HEK293T (cell line): ENCODE measurements around the gene LKAAEAR1.

Experiments
- CTCF ChIA-PET: fragments of 350-600 bp; formaldehyde crosslinking; extraction: SDS; loops from one replicate; lab custom pipeline; 2021; ENCODE audit warnings: antibody characterized with exemption, inconsistent platforms; lab: Yijun Ruan, JAX
- POLR2A ChIA-PET: fragments of 350-600 bp; formaldehyde crosslinking; extraction: SDS; loops from one replicate; lab custom pipeline; 2020; ENCODE audit warnings: antibody characterized with exemption, inconsistent platforms; lab: Yijun Ruan, JAX
- DNase-seq: peaks from one replicate; pipeline ENCODE4 v3.0.0; 2012; ENCODE audit warnings: mixed read lengths; ENCODE audit errors: extremely low spot score
- ARNT ChIP-seq: fragments of 450-650 bp; IDR thresholded peaks from 2 replicates; pipeline ENCODE4 v1.6.1; 2017; ENCODE audit warnings: mild to moderate bottlenecking
- BHLHE40 ChIP-seq: fragments of 450-650 bp; IDR thresholded peaks from 2 replicates; pipeline ENCODE4 v1.6.1; 2016; ENCODE audit warnings: mild to moderate bottlenecking, moderate library complexity, borderline replicate concordance
- CTBP1 ChIP-seq: fragments of 450-650 bp; IDR thresholded peaks from 2 replicates; pipeline ENCODE4 v1.6.1; 2016; ENCODE audit warnings: borderline replicate concordance
- ELF4 ChIP-seq: fragments of 450-650 bp; IDR thresholded peaks from 2 replicates; pipeline ENCODE4 v1.6.1; 2017; ENCODE audit warnings: antibody characterized with exemption
- FOXA1 ChIP-seq: fragments of 450-650 bp; IDR thresholded peaks from 2 replicates; pipeline ENCODE4 v1.6.1; 2016; ENCODE audit warnings: mild to moderate bottlenecking
- FOXK2 ChIP-seq: fragments of 450-650 bp; IDR thresholded peaks from 2 replicates; pipeline ENCODE4 v1.6.1; 2016; ENCODE audit warnings: mild to moderate bottlenecking
- FOXM1 ChIP-seq: fragments of 450-650 bp; IDR thresholded peaks from 2 replicates; pipeline ENCODE4 v1.6.1; 2017; ENCODE audit warnings: mild to moderate bottlenecking, borderline replicate concordance
- HDGF ChIP-seq: fragments of 450-650 bp; IDR thresholded peaks from 2 replicates; pipeline ENCODE4 v1.6.1; 2017; ENCODE audit warnings: antibody characterized with exemption, borderline replicate concordance
- L3MBTL2 ChIP-seq: fragments of 450-650 bp; conservative IDR thresholded peaks from 2 replicates; pipeline ENCODE4 v1.6.1; 2016; ENCODE audit warnings: mild to moderate bottlenecking
- LEF1 ChIP-seq: fragments of 450-650 bp; IDR thresholded peaks from 2 replicates; pipeline ENCODE4 v1.6.1; 2017; ENCODE audit warnings: mild to moderate bottlenecking, borderline replicate concordance
- NFRKB ChIP-seq: fragments of 450-650 bp; IDR thresholded peaks from 2 replicates; pipeline ENCODE4 v1.6.1; 2016; ENCODE audit warnings: mild to moderate bottlenecking, moderate library complexity
- SP1 ChIP-seq: fragments of 450-650 bp; IDR thresholded peaks from 2 replicates; pipeline ENCODE4 v1.6.1; 2017
- SUZ12 ChIP-seq: fragments of 450-650 bp; IDR thresholded peaks from 2 replicates; pipeline ENCODE4 v1.6.1; 2016; ENCODE audit warnings: mild to moderate bottlenecking
- TARDBP ChIP-seq: fragments of 450-650 bp; IDR thresholded peaks from 2 replicates; pipeline ENCODE4 v1.6.1; 2016
- ZNF384 ChIP-seq: fragments of 450-650 bp; IDR thresholded peaks from 2 replicates; pipeline ENCODE4 v1.6.1; 2016
- TF ChIP-seq, protein P1 (sequence below): fragments of 450-650 bp; IDR thresholded peaks from 2 replicates; pipeline ENCODE4 v1.6.1; 2016

LKAAEAR1 gene

DNA sequence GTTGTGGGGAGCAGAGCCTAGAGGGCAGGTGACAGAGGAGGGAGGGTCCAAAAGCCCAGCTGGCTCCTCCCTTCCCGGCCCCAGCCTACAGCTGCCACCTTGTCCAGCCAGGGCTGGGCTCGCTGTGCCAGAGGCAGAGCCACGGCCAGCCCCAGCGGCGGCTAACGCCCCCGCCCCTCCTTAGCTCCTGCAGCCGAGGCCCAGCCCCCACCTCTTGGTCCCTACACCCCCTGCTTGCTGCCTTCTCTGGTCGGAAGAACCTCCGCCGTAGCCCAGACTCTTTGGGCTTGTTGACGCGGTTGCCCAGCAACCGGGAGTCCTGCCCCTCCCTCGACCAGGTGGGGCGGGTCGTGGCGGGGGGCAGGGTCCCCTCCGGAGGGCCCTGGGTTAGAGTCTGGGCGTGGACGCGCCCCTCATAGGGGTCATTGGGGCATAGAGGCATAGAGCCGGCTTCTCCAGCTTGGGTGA, 521 bp upstream of the LKAAEAR1 start:
- no peak for TF ChIP-seq TARDBP
- no peak for TF ChIP-seq ELF4
- TF ChIP-seq, protein P1, sequence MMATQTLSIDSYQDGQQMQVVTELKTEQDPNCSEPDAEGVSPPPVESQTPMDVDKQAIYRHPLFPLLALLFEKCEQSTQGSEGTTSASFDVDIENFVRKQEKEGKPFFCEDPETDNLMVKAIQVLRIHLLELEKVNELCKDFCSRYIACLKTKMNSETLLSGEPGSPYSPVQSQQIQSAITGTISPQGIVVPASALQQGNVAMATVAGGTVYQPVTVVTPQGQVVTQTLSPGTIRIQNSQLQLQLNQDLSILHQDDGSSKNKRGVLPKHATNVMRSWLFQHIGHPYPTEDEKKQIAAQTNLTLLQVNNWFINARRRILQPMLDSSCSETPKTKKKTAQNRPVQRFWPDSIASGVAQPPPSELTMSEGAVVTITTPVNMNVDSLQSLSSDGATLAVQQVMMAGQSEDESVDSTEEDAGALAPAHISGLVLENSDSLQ = no peak
- no peak for TF ChIP-seq LEF1
- TF ChIP-seq NFRKB = no peak
- no peak for TF ChIP-seq HDGF
- TF ChIP-seq FOXM1 = no peak
- ChIA-PET POLR2A (interaction anchor here (1.5 to 1.6 kb wide), 2 partner anchors 31 to 104 kb away, joined by 4 read pairs; partner anchors contain the start of gene PRPF6), CTCF (interaction anchor here (0.7 to 1.7 kb wide), 2 partner anchors 15 to 35 kb away, joined by 3 to 12 read pairs; no protein-coding TSS in a partner anchor)
- DNase-seq = no peak

DNA sequence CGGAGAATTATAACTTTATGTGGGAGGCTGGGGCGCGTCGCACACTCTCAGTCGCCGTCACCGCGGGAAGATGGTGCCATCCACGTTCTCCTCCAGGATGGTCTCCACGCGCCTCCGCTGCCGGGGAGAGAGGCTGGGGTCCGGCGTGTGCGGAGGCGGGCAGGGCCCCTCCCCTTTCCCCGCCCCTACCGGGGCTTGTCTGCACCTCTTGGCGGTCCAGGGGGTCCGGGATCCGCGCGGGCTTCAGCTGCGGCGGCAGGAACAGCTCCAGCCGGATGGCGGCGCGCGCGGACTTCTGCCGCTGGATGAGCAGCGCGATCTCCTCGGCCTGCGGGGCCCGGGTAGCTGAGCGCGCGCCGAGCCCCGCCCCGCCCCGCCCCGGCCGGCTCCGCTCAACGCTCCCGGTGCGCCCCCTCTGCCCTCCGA, 807 bp downstream of the LKAAEAR1 start:
- ChIA-PET CTCF (interaction anchor here (0.7 to 1.7 kb wide), 6 partner anchors 16 to 37 kb away, joined by 3 to 12 read pairs (median 3); no protein-coding TSS in a partner anchor), POLR2A (no interaction called here)
- TF ChIP-seq SUZ12 = no peak
- TF ChIP-seq FOXA1 = no peak
- no peak for TF ChIP-seq FOXM1
- no peak for TF ChIP-seq ARNT
- TF ChIP-seq CTBP1 = no peak
- TF ChIP-seq NFRKB = no peak
- TF ChIP-seq, protein P1 = no peak
- TF ChIP-seq HDGF = no peak
- no peak for TF ChIP-seq LEF1
- no peak for TF ChIP-seq BHLHE40
- TF ChIP-seq ELF4 = no peak
- TF ChIP-seq L3MBTL2 = no peak; the same call in 1 of the 2 replicates
- no peak for TF ChIP-seq TARDBP
- TF ChIP-seq FOXK2 = no peak
- TF ChIP-seq SP1 = no peak
- DNase-seq = peak; percentile 79

DNA sequence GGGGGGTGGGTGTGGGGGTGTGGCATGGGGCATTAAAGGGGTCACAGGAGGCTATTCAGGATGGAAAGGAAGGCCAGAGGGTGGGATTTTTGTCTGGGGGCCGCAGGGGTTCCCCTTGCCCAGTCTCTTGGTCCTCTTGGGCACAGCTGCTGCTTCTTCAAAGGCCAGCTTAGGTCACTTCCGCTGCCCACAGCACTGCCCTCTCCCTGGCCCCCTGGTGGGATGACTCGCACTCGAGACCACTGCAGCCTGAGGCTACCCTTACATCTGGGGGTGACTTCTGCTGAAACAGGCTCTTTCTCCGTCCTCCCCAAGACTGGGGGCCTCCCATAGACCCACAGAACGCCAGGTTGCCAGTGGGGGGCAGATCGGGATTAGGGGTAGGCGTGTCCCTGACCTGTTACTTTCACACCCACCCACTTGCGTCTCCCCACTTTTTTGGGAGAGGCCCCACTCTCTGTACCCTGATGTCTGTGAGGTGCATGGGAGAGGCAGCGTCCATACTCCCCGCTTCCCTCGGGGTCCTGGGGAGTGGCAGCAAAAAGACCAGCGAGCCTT, 1.3 kb downstream of the LKAAEAR1 start:
- CTCF ChIA-PET = interaction anchor here (1.0 to 1.7 kb wide), 4 partner anchors 20 to 37 kb away, joined by 3 to 12 read pairs (median 4); no protein-coding TSS in a partner anchor
- TF ChIP-seq L3MBTL2 = no peak
- TF ChIP-seq CTBP1 = no peak
- TF ChIP-seq BHLHE40 = no peak
- no peak for TF ChIP-seq TARDBP
- POLR2A ChIA-PET = interaction anchor here (5.3 kb wide), 1 partner anchor 21 kb away, joined by 38 read pairs; the partner anchor contains the start of gene TCEA2
- no peak for DNase-seq

DNA sequence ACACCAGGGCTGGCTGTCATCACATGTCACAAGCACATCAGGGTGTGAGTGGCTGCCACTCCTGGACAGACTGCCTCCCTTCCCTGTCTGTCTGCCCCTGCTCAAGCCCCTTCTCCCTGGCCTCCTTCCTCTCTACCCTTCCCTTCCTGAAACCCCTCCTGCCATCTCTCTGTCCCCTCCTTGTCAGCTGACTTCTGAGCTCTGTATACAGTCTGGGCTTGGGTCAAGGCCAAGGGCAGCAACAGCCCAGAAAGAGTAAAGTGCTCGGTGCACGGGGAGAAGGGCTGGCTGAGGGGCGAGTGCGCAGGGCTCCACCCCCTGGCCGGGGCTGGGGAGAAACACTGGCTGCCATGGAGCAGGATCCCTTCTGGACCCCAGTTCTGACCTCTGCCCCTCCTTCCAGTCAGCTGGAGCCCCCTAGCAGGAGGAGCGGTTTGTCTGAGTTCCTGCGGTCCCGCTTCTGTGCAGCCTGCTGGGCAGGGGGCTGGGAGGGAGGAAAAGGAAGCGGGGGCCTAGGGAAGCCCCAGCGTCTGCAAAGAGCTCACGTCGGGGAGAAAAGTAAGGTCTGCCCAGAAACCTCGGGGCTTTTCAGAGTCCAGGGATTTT, 2.0 kb downstream of the LKAAEAR1 start:
- DNase-seq = no peak
- ChIA-PET CTCF (interaction anchor here (0.6 kb wide), 1 partner anchor 25 kb away, joined by 3 read pairs; no protein-coding TSS in a partner anchor), POLR2A (interaction anchor here (5.3 kb wide), 1 partner anchor 20 kb away, joined by 38 read pairs; the partner anchor contains the start of gene TCEA2)

DNA sequence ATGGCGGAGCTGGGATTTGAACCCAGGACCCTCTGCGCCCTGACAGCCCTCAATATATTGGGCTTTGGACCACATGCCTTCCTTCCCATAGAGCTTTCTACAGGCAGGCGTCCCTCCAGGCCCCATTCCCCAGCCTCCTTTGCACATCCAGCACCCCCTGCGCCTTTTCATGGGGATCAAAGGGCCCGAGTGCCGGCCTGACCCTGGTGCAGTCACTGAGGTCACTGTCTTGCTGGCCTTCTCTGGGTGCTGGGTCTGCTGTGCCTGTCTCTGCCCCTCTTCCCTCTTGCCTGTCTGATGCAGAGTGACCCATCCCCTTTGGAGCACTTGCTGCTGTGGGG, 2.6 kb downstream of the LKAAEAR1 start:
- CTCF ChIA-PET = interaction anchor here (0.6 kb wide), 2 partner anchors 24 to 42 kb away, joined by 3 to 4 read pairs; no protein-coding TSS in a partner anchor
- POLR2A ChIA-PET = interaction anchor here (5.3 kb wide), 1 partner anchor 19 kb away, joined by 38 read pairs; the partner anchor contains the start of gene TCEA2
- no peak for DNase-seq
- TF ChIP-seq TARDBP (no peak), LEF1 (no peak), ARNT (no peak), BHLHE40 (no peak), NFRKB (no peak), FOXM1 (no peak), SUZ12 (no peak), L3MBTL2 (no peak), FOXK2 (no peak), FOXA1 (no peak), ELF4 (no peak), ZNF384 (no peak), CTBP1 (no peak), SP1 (no peak), HDGF (no peak)
- TF ChIP-seq, protein P1 = no peak

More for the DNA sequence above, 2.0 kb downstream of the LKAAEAR1 start:
- no peak for TF ChIP-seq ZNF384
- TF ChIP-seq HDGF = no peak
- no peak for TF ChIP-seq L3MBTL2
- no peak for TF ChIP-seq FOXA1
- TF ChIP-seq ARNT = no peak
- no peak for TF ChIP-seq NFRKB
- TF ChIP-seq, protein P1 = no peak; the same call in 1 of the 2 replicates
- TF ChIP-seq LEF1 = no peak
- TF ChIP-seq SUZ12 = no peak
- no peak for TF ChIP-seq TARDBP
- TF ChIP-seq ELF4 = no peak
